HUDEP-2 (cell line): ENCODE results near the gene MFRP.

Source experiments
- DNase-seq, 76 experiments: peaks; one replicate each; lab custom pipeline; 2025; ENCODE audit not compliant: unreplicated experiment in 76 of 76; lab: John Stamatoyannopoulos, UW

Gene MFRP

DNA sequence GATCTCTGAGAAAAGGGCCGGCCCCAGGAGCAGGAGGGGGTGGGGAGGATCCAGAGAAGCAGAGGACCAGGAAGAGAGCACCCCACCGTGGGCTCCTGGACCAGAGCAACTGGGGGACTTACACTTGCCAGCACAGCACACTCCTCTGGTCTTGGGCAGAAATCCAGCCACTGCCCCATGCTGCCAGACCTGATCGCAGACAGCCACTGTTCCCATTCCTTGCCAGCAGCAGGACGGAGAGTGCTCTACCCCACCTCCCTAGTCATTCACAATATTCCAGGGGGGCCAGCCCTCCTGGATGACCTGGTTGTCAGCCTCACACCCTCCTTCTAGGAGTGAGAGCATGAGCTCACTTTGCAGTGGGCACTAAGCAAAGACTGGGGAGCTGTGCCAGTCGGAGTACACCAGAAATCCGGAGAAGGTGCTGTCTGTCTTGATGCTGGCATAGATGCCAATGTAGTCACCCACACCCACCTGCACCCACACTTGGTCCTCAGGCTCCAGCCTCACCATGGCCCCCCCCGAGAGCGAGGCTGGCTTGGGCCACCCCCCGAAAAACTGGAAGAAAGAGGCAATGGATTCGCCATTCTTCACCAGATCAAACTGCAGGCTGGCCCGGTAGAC is 7.4 kb downstream of the MFRP start:
- DNase-seq = no peak

DNA sequence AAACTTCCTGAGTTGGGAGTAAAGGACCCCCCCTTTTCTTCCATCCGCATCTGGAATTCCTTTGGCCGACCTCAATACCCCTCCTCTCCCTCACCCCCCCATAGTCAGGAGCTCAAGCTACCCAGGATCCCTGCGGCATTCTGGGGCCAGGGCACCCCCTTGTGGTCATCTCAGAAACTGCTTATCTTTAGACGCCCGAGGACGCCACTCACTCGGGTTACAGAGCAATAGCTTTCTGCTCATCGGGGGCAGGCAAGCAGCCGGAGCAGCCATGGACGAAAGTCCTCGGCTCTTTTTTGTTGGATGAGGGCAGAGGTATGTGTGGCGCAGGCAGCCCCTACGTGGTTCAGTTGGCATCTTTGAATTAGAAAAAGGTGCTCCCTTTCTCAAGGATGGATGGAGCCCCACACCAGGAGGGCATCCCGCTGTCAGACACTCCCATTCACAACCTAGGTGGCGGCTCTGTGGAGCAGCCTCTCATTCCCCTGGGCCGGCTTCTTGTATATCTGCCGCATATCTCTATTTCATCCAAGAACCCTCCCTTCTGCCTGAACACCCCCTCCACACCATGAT is 8.1 kb downstream of the MFRP start:
- peak in 62 of 76 experiments; percentile 1 to 75 (median 44) for DNase-seq

DNA sequence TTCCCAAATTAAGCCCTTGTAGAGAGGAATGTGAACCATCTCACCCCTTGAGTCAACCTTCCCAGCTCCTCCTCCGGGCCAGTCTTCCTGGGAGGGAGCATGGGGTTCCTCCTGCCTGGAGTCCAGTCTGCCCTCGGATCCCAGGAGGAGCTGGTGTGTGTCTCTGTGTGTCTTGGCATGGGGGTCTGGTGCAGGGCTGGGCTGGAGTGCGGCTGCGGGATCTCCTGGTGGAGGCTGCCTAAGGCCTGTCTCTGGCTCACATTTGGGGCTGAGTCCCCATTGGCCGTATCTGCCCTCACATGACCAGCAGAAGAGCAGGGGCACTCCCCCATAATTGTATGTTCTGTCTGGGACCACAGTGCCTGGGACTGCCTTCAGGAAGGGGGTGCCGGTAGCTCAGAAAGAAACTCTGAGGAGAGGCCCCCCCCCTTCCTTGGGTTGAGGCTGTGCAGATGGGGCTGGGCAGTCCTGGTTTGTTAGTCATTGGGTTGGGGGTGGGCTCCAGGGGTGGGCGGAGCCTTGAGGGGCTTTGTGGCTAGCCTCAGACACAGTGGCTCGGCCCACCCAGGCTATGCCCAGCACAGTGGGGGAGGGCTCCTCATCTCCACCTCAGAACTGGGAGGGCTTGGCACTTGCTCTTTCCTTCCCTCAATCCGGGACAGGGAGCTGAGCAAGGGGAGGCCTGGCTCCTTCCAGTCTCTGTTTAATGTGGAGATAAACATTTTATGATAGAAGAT is 8.8 kb downstream of the MFRP start:
- no peak for DNase-seq

DNA sequence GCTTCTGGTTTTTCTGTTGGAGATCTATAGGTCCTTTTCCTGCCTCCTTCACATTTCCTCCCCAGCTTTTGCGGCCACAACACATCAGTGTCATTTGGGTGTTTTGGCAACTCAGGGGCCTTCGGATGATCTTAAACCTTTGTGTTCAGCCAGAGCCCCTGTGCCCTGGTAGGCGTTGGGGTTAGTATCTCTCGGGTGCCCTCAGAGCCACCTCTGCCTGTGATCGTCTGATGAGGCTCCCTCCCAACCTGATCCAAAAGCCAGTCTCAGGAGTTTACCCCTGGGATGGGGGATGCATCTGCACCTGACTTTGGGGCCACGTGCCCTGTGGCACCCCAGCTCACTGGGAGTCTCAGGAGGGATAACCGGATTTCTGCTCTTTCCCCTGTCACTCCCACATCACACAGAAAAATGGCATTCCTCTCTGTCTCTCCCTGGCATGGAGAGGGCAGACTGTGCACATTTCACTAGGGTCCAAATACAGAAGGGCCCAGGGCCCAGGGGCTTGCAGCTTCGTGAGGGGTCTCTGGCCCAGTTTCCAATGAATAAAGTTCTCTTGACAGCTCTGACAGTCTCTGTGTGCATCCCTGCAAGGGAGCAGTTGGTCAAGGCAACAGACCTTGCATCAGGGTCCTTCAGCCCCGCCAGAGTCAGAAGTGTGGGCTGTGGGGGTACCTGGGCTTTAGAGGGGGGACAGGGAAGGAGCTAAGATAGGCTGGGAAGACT is 9.6 kb downstream of the MFRP start:
- no peak for DNase-seq

DNA sequence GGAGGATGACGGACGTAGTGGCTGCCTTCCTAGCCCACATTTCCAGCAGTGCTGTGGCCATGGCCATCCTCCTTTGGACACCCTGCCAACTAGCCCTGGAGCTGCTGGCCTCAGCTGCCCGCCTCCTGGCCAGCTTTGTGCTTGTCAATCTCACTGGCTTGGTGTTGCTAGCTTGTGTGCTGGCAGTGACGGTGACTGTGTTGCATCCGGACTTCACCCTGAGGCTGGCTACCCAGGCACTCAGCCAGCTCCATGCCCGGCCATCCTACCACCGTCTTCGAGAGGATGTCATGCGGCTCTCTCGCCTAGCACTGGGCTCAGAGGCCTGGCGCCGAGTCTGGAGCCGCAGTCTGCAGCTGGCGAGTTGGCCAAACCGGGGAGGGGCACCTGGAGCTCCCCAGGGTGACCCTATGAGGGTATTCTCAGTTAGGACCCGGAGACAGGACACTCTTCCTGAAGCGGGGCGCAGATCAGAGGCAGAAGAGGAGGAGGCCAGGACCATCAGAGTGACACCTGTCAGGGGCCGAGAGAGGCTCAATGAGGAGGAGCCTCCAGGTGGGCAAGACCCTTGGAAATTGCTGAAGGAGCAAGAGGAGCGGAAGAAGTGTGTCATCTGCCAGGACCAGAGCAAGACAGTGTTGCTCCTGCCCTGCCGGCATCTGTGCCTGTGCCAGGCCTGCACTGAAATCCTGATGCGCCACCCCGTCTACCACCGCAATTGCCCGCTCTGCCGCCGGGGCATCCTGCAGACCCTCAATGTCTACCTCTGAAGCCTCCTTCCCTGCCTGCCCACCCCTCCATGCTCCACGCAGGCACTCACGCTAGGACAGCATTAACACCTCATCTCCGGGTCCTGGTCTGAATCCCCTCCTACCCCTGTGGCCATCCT is 10.6 kb downstream of the MFRP start:
- DNase-seq = no peak

DNA sequence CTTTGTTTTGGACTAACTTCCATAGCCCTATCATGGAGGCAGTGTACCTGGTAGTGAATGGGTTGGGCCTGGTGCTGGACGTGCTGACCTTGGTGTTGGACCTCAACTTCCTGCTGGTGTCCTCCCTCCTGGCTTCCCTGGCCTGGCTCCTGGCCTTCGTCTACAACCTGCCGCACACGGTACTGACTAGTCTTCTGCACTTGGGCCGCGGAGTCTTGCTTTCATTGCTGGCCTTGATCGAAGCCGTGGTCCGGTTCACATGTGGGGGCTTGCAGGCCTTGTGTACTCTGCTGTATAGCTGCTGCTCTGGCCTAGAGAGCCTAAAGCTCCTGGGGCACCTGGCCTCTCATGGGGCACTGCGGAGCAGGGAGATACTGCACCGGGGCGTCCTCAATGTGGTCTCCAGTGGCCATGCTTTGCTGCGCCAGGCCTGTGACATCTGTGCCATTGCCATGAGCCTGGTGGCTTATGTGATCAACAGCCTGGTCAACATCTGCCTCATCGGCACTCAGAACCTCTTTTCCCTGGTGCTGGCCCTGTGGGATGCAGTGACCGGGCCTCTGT is 11.3 kb downstream of the MFRP start:
- no peak for DNase-seq

DNA sequence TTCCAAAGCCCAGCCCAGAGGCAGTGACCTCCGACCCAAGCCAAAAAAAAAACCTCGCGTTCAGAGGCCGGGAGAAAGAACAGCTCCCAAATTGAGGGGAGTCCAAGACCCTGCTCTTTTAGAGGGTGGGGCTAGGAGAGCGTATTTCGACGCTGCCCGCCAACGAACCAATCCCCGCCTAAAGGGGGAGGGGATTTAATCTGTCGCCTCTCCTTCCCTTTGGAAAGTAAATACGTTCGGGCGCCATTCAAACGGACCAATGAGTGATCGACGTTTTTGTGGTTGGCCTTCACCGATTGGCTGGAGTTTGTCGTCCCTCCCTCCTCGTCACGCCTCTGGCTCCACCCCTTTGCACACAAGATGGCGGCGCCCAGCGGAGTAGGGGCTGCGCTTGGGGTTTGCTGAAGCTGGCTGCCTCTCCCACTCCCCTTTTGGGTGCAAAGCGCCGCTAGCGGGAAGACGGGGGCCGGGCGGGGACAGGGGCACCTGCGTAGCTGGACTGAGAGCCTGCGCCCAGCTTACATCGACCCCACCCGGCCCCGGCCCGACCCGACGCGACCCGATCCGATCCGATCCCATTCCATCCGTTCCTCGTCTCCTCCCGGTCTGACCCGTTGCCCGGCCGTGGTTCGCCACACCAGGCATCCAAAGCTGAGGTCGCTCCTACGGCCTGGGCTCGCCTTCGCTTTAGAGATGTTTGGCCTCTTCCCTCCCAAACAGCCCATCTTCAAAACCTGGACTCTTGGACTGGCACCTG is 12.2 kb downstream of the MFRP start, which contains the start of gene RNF26:
Gene RNF26 (plus strand): TSS at position 354 of the 757 bp plus-strand sequence. CDS start 596 bp downstream, outside the sequence.
- peak in 74 of 76 experiments; percentile 35 to 97 (median 90) for DNase-seq

DNA sequence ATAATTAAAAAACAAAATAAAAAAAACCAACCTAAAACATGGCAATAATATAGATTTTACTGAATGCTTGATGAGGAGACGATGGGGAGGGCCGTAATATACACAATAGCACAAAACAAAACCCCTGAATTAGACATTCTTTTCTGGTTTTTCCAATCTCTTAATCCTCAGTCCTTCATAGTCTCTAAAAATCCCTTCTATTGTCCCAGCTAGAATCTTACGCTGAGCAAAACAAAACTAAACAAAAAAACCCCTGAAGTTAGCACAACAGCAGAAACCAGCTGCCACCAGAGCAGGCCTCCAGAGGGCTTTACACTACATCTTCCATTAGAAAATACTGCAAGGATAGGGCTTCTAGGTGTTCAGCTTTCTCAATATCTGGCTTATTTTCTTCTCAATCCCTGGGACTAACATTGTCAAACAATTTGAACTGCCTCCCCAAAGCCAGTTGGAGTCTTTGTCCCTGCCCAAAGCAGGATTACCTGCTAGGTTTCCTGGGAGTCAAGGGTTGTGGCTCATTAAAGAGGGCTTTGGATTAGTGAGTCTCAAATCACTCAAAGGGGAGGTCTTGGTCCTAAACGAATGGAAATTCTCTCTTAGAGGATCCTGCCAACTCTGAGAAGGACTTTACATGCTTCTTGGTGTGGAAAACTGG is 14.3 kb downstream of the MFRP start:
- DNase-seq = no peak

DNA sequence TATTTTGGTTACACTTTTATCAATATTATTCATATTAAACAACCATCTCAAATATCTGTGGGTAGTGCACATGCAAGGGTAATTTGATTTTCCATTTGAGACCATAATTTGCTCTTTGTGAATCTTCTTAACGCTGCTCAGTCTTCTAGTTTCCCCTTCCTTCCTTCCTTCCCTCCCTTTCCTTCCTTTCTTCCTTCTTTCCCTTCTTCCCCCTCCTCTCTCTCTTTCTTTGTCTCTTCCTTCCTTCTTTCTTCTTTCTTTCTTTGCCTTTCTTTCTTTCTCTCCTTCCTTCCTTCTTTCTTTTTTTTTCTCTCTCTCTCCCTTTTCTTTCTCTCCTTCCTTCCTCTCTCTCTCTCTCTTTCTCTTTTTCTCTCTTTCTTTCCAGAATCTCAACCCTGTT is 16.3 kb downstream of the MFRP start:
- no peak for DNase-seq

DNA sequence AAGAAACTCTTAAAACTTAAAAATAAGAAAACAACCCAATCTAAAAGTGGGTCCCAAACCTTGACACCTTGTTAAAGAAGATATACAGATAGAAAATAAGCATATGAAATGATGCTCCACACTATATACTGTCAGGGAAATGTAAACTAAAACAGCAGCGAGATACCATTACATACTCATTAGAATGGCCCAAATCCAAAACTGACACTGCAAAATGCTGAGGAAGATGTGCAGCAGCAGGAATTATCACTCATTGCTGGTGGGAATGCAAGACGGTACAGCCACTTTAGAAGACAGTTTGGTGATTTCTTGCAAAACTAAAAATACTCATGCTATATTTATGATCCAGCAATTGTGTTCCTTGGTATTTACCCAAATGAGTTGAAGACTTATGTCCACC is 17.2 kb downstream of the MFRP start:
- DNase-seq = no peak

DNA sequence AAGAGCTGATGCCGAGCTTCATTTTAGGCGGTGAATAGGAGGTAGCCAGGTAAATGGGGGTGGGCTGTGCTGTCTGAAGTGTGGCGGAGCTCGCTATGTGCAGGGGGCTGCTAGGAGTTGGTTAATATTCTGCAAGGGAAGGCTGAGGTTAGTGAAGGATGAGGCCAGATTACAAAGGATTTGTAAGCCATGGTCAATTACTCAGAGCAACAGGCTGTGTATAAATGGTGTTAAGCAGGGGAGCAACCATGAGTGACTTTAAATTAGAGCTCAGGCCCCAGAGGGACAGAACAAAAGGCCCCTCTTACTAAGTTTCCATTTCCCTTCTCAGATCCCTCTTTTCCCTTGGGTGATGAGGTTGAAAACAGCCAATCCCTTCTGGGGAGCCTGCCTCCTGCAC is 22.3 kb downstream of the MFRP start:
- DNase-seq = no peak

DNA sequence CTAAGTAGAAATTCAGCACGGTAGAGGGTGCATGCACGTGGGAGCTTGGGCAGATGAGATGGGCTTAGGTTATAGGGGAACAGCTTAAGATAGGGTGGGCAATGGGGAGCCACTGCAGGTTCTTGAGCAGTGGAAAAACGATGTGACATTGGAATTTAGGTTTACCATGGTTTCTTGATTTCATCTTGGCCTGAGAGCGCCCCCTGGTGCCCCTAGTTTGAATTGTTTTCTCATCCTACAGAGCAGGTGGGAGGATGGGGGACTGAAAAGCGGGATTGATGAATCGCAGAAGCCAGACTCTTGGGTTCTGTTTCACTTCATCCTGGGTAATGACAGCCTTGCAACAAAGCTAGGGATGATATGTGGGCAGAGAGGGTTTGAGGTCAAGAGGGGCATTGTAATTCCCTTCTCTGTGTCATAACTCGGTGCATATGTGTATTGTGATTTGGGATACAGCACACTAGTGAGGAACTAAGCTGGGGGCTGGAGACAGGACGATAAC is 22.9 kb downstream of the MFRP start:
- peak in 58 of 76 experiments; percentile 2 to 69 (median 36) for DNase-seq

DNA sequence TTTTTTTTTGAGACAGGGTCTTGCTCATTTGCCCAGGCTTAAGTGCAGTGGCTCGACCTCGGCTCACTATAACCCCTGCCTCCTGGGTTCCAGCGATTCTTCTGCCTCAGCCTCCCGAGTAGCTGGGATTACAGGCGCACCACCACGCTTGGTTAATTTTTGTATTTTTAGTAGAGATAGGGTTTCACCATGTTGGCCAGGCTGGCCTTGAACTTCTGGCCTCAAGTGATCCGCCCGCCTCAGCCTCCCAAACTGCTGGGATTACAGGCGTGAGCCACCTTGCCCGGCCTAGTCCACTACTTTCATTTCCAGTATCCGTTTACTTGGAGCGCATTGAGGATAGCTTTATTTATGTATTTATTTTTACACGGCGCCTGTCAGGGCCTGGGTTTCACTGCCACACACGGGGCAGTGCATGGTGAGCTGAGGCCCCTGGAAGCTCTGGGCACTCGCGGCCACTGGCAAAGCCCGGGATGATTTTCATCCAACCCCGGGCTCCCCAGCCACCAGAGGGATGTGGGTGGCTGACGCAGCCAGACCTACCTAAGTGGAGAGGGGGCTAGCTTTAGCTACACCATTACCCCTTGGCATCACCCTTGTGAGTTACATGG is 23.5 kb downstream of the MFRP start:
- DNase-seq = no peak

DNA sequence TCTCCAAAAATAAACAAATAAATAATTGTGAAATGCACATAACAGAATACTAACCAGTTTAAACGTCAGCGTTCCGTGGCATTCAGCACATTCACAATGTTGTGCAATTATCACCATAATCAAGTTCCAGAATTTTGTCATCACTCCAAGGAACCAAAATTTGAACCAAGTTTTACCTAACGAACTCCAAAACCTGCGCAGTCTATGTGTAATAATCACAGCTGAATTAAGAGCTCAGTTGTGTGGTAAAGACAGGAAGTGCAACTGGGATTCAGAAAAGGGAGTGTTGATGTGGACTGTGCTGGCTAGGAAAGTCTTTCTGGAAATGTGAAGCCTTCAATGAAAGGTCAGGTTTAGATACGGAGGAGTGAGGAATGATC is 24.2 kb downstream of the MFRP start:
- DNase-seq = no peak

DNA sequence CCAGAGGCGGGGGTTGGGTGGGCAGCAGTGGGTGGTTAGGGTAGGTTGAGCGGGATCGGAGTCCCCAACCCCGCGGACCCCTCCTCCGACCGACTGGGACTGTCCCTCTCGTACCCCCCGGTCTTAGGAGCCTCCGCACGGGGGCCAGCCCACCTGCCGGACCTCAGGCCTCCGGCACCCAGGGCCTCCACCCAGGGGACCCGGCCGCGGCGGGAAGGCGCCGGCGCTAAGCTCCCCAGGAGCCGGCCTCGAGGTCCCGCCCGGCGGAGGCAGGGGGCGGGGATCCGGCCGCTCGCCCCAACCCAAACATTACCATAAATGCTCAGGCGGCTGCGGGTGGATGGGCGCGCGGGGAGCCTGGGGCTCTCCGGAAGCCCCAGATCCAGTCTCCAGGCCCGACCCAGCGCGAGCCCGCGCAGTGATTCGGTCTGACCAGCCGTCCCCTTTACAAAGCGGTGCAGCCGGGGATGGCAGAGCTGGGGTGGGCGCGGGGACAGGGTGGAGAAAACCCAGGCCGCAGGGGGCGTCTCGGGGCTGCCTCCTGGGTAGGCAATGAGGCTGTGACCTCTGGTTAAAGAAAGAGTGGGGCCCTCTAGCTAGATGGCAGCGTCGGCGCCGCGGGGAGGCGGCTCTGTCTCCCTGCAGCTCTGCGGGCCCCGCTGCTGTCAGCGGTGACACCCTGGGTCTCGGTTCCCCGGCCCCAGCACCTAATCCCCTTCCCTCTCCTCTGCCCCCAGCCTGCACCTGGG is 25.6 kb downstream of the MFRP start:
- DNase-seq = peak in 1 of 76 experiments; percentile 4

DNA sequence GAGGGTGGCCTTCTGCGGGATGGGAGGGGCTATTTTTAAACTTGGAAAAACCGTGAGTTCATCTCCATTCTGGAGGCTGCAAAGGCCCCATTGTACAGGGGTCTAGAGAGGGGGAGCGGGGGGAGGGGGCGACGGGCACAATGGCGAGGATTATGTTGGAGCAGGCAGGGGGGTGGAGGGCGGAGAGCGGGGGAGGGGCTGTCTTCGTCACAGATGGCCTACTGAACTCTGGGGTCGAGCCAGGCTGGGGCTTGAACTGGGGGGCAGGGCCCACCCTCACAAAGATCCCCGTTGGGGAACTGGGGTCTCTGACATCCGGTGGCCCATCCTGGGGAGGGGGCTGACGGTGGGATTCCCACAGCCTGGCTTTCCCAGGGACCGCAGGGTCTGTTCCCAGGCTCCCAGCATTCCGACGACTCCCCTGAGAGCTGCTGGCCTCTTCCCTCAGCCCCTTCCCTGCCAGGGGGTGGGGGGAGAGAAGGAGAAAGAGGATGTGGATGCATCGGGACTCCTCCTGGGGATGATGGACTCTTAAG is 26.2 kb downstream of the MFRP start:
- DNase-seq = no peak

DNA sequence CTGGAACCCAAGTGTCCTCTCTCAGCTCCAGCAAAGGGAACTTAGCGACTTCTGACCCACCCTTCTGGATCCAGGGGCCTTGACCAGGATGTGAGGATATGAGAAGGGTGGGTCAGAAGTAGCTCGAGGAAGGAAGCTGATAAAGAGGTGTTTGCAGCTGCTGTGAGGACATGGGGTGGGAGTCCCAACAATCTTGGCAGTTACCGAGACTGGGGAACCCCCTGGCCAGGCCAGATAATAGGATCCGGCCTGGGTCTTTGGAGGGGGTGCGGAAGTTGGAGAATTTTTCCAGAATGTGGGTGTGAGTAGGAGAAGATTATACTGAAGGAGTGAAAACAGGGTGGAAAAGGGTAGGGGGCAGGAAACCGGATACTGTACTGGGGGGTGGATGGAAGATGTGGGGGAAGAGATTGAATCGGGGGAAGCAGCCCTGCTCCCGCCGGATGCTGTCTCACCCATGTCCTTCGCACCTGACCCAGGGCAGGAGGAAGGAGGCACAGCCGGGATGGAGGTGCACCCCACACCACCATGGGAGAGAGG is 26.7 kb downstream of the MFRP start:
- DNase-seq = no peak
